GM21619 (cell line): ENCODE data around the gene ZC4H2.
"Not testable (repeated sequence)": the region's sequence is repeated elsewhere in the genome, so short reads cannot be mapped to it uniquely, and the experiment has no call there.

Source experiments
- ATAC-seq: cut with Tn5 transposase; IDR thresholded peaks from one replicate; pipeline ENCODE4 v1.9.1; 2021; ENCODE audit not compliant: unreplicated experiment

ZC4H2 gene

GRCh38 chrX:64975989-64976672, at the start of gene ZC4H2:
Gene ZC4H2 (minus strand): TSS chrX:64976450. CDS start chrX:64976377, 73 bp downstream.
- peak; percentile 99 for ATAC-seq

GRCh38 chrX:65017451-65017850, 41.2 kb upstream of the ZC4H2 start:
- ATAC-seq: no peak

GRCh38 chrX:65014230-65014629, 38.0 kb upstream of the ZC4H2 start:
- ATAC-seq: no peak

GRCh38 chrX:65009459-65009858, 33.2 kb upstream of the ZC4H2 start:
- ATAC-seq: no peak

- not testable (repeated sequence) for ATAC-seq
Measured at GRCh38 chrX:65002208-65002607, 26.0 kb upstream of the ZC4H2 start.

- ATAC-seq: no peak
Measured at GRCh38 chrX:64996805-64997204, 20.6 kb upstream of the ZC4H2 start.

GRCh38 chrX:64994131-64994798, 18.0 kb upstream of the ZC4H2 start:
- ATAC-seq: no peak

- no peak for ATAC-seq
Measured at GRCh38 chrX:64977830-64978229, 1.6 kb upstream of the ZC4H2 start.

- no peak for ATAC-seq
Measured at GRCh38 chrX:64977051-64977450, 801 bp upstream of the ZC4H2 start.

GRCh38 chrX:64976673-64977040, 407 bp upstream of the ZC4H2 start:
- ATAC-seq: peak; percentile 23

GRCh38 chrX:64975491-64975890, 759 bp downstream of the ZC4H2 start:
- peak; percentile 33 for ATAC-seq

GRCh38 chrX:64925480-64925879, 50.8 kb downstream of the ZC4H2 start:
- no peak for ATAC-seq

GRCh38 chrX:64908121-64908520, 68.1 kb downstream of the ZC4H2 start:
- ATAC-seq: no peak

GRCh38 chrX:64894454-64895038, 81.7 kb downstream of the ZC4H2 start:
- peak; percentile 66 for ATAC-seq

GRCh38 chrX:64885850-64886249, 90.4 kb downstream of the ZC4H2 start:
- no peak for ATAC-seq

GRCh38 chrX:64878709-64879108, 97.5 kb downstream of the ZC4H2 start:
- ATAC-seq: not testable (repeated sequence)

GRCh38 chrX:64867217-64867616, 109.0 kb downstream of the ZC4H2 start:
- ATAC-seq: no peak
